T-cell (primary cell): ENCODE data around the gene MED12L. TPM values are rescaled to one million over a fixed set of nuclear protein-coding genes. Genes with fewer than 3 reads are reported as not detected.

ENCODE experiments used
- ATAC-seq, 4 experiments: fragments of 200-7000 bp in 3 of 4; fragments of 150-1000 bp in 1 of 4; cut with Tn5 transposase; replicated peaks in 1 of 4; 1 replicate in 3 of 4; 2 replicates in 1 of 4; pipeline ENCODE4 v1.10.0; 2021; ENCODE audit warnings: moderate library complexity in 3 of 4, mild to moderate bottlenecking in 2 of 4, moderate number of reproducible peaks in 1 of 4
- CTCF ChIA-PET, 2 donors: fragments of 300-600 bp; sonication (Branson Sonifier 250); formaldehyde crosslinking; loops; one replicate each; lab custom pipeline; 2022; ENCODE audit warnings: antibody characterized with exemption in 2 of 2; lab: Charles Lee
- POLR2A ChIA-PET, 2 donors: fragments of 300-600 bp; sonication (Branson Sonifier 250); formaldehyde crosslinking; loops; one replicate each; lab custom pipeline; 2022; ENCODE audit warnings: antibody characterized with exemption in 2 of 2; lab: Charles Lee
- DNase-seq, 35 experiments: peaks; one replicate each; pipeline versions ENCODE4 v3.0.0 to v3.0.0-alpha.2; 2013 to 2023
- H3K27ac ChIP-seq: one replicate; pipeline ENCODE4 v1.5.1; 2013; ENCODE audit warnings: low read length
- H3K27me3 ChIP-seq, 2 experiments: replicated peaks in 1 of 2; 1 replicate in 1 of 2; 2 replicates in 1 of 2; pipeline versions ENCODE4 v1.6.1 to v1.7.0; 2013; ENCODE audit warnings: low read length in 1 of 2, mixed read lengths in 1 of 2; ENCODE audit not compliant: control insufficient read depth in 2 of 2, insufficient read depth in 2 of 2; ENCODE audit errors: extremely low read depth in 1 of 2
- H3K36me3 ChIP-seq, 2 donors: 1 replicate in 1 of 2; 2 replicates in 1 of 2; pipeline versions ENCODE4 v1.6.1 to v1.7.0; 2013; ENCODE audit warnings: low read length in 1 of 2; ENCODE audit not compliant: control insufficient read depth in 2 of 2, insufficient read depth in 1 of 2; ENCODE audit errors: extremely low read depth in 1 of 2
- H3K4me1 ChIP-seq, 2 experiments: 1 replicate in 1 of 2; 2 replicates in 1 of 2; pipeline versions ENCODE4 v1.6.1 to v1.7.0; 2013; ENCODE audit warnings: low read length in 2 of 2, mixed read lengths in 1 of 2; ENCODE audit not compliant: insufficient read depth in 2 of 2, control insufficient read depth in 1 of 2; ENCODE audit errors: extremely low read depth in 1 of 2
- H3K4me3 ChIP-seq, 2 donors: 1 replicate in 1 of 2; 2 replicates in 1 of 2; pipeline versions ENCODE4 v1.5.1 to v1.7.0; 2013; ENCODE audit warnings: mild to moderate bottlenecking in 2 of 2, low read length in 1 of 2, moderate library complexity in 1 of 2; ENCODE audit not compliant: control insufficient read depth in 1 of 2; ENCODE audit errors: extremely low read depth in 1 of 2
- H3K9me3 ChIP-seq: 2 replicates; pipeline ENCODE4 v1.7.0; 2013
- H3K27ac Mint-ChIP-seq, 2 donors: one replicate each; pipeline ENCODE4 v1.8.0; 2020 to 2021; ENCODE audit warnings: mild to moderate bottlenecking in 2 of 2, mixed read lengths in 2 of 2
- H3K27me3 Mint-ChIP-seq, 2 donors: one replicate each; pipeline ENCODE4 v1.8.0; 2021 to 2022; ENCODE audit warnings: mixed read lengths in 2 of 2
- H3K36me3 Mint-ChIP-seq: one replicate; pipeline ENCODE4 v1.8.0; 2021; ENCODE audit warnings: mixed read lengths
- H3K4me1 Mint-ChIP-seq, 3 donors: one replicate each; pipeline ENCODE4 v1.8.0; 2020 to 2022; ENCODE audit warnings: mixed read lengths in 3 of 3, mild to moderate bottlenecking in 1 of 3
- H3K4me3 Mint-ChIP-seq, 3 donors: one replicate each; pipeline ENCODE4 v1.8.0; 2020 to 2022; ENCODE audit warnings: mild to moderate bottlenecking in 3 of 3, mixed read lengths in 3 of 3, moderate library complexity in 3 of 3
- H3K9me3 Mint-ChIP-seq, 3 donors: one replicate each; pipeline ENCODE4 v1.8.0; 2020 to 2022; ENCODE audit warnings: mixed read lengths in 3 of 3
- WGBS: methylation state at CpG from one replicate; pipeline ENCODE4 v1.1.5; 2013; ENCODE audit warnings: missing lambda C conversion rate; ENCODE audit not compliant: insufficient coverage; 5-methylcytosine and 5-hydroxymethylcytosine counted together
- total RNA-seq, 35 experiments: library from RNA in 6 of 35; stranded (reverse) in 6 of 35; fragments of 120-200 nt in 1 of 35; gene quantifications; one replicate each; pipeline versions ENCODE4 v1.2.1 to v1.2.4 and lab custom pipeline; 2013 to 2026

Gene MED12L
- total RNA-seq, 5 donors from 2014 or later (not counting 1 experiment from before 2014, with no cell fraction given), result 0.55 to 2.1 (median 0.66) TPM

GRCh38 chr3:151197228-151197627 lies 111.8 kb downstream of the MED12L start:
- Histone ChIP-seq H3K36me3 (peaks cover 5 to 15% of the 10 kb centered on the region in 2 donors), H3K4me1 (peaks cover 15 to 24% of the 10 kb centered on the region in 2 experiments), H3K27ac (no peak overlapping the region), H3K27me3 (no peaks in the 10 kb centered on the region), H3K9me3 (peaks cover 4% of the 10 kb centered on the region), H3K4me3 (no peak overlapping the region)
- Mint-ChIP-seq H3K9me3 (peaks cover 0 to 4% (median 2%) of the 10 kb centered on the region in 3 donors), H3K4me1 (peaks cover 38 to 45% (median 39%) of the 10 kb centered on the region in 3 donors), H3K27me3 (no peaks in the 10 kb centered on the region), H3K36me3 (peaks cover 28% of the 10 kb centered on the region), H3K4me3 (no peak overlapping the region), H3K27ac (no peak overlapping the region)
- DNase-seq (no peak), ATAC-seq (no peak)
- ChIA-PET POLR2A (interaction anchor here in 1 of 2 donors (0.6 kb wide), 1 partner anchor 1155 kb away, joined by 5 read pairs; no protein-coding TSS in a partner anchor), CTCF (interaction anchor here (1.2 to 1.3 kb wide), 2 partner anchors 29 to 92 kb away, joined by 3 to 4 read pairs; no protein-coding TSS in a partner anchor)
- WGBS, result 60% methylated on average over 2 of the region's 8 CpGs

GRCh38 chr3:151197981-151198767 lies 112.7 kb downstream of the MED12L start:
- WGBS, result 95% methylated on average over 5 of the region's 6 CpGs
- Histone ChIP-seq H3K4me3 (no peak overlapping the region), H3K27ac (no peak overlapping the region), H3K9me3 (peaks cover 4% of the 10 kb centered on the region), H3K27me3 (no peaks in the 10 kb centered on the region), H3K4me1 (peaks cover 18 to 24% of the 10 kb centered on the region in 2 experiments), H3K36me3 (peaks cover 5 to 15% of the 10 kb centered on the region in 2 donors)
- Mint-ChIP-seq H3K27ac (peak overlapping the region; percentile 99), H3K9me3 (peaks cover 0 to 2% (median 2%) of the 10 kb centered on the region in 3 donors), H3K36me3 (peaks cover 28% of the 10 kb centered on the region), H3K4me1 (peaks cover 45 to 48% (median 47%) of the 10 kb centered on the region in 3 donors), H3K27me3 (no peaks in the 10 kb centered on the region), H3K4me3 (peak overlapping the region in 1 of 3 donors; percentile 70)
- ChIA-PET POLR2A (interaction anchor here in 1 of 2 donors (0.6 kb wide), 1 partner anchor 61 kb away, joined by 3 read pairs; no protein-coding TSS in a partner anchor), CTCF (interaction anchor here (0.6 to 1.5 kb wide), 5 partner anchors 15 to 1445 kb away, joined by 3 to 4 read pairs (median 3); no protein-coding TSS in a partner anchor)
- DNase-seq (no peak), ATAC-seq (no peak)

GRCh38 chr3:151198849-151199248 lies 113.4 kb downstream of the MED12L start:
- CTCF ChIA-PET, result interaction anchor here in 1 of 2 donors (1.5 kb wide), 1 partner anchor 16 kb away, joined by 3 read pairs; no protein-coding TSS in a partner anchor
- peak overlapping the region; percentile 34 to 70 (median 70) for H3K4me3 Mint-ChIP-seq

GRCh38 chr3:151199554-151200438 lies 114.3 kb downstream of the MED12L start:
- Mint-ChIP-seq H3K27me3 (no peaks in the 10 kb centered on the region), H3K9me3 (peaks cover 0 to 2% (median 0%) of the 10 kb centered on the region in 3 donors), H3K4me3 (peak overlapping the region; percentile 70 to 87 (median 70)), H3K4me1 (peaks cover 55 to 59% (median 58%) of the 10 kb centered on the region in 3 donors), H3K36me3 (peaks cover 28% of the 10 kb centered on the region), H3K27ac (peak overlapping the region; percentile 99)
- peak overlapping the region; percentile 52 to 59 for H3K4me3 ChIP-seq
- 25% methylated on average over 2 of the region's 4 CpGs for WGBS
- DNase-seq, result no peak
- H3K27ac ChIP-seq, result peak overlapping the region; percentile 89
- no peaks in the 10 kb centered on the region for H3K27me3 ChIP-seq
- ATAC-seq, result peak in 1 of 4 experiments; percentile 33
- ChIA-PET POLR2A (interaction anchor here (0.6 to 1.5 kb wide), 4 partner anchors 8 to 564 kb away, joined by 3 to 4 read pairs (median 3); no protein-coding TSS in a partner anchor), CTCF (interaction anchor here (1.1 to 3.9 kb wide), 7 partner anchors 10 to 79 kb away, joined by 3 to 16 read pairs (median 5); no protein-coding TSS in a partner anchor)
- peaks cover 18 to 29% of the 10 kb centered on the region in 2 experiments for H3K4me1 ChIP-seq
- H3K36me3 ChIP-seq, result peaks cover 5 to 15% of the 10 kb centered on the region in 2 donors
- peaks cover 4% of the 10 kb centered on the region for H3K9me3 ChIP-seq

More at GRCh38 chr3:151198849-151199248, 113.4 kb downstream of the MED12L start:
- Histone ChIP-seq H3K9me3 (peaks cover 4% of the 10 kb centered on the region), H3K27ac (no peak overlapping the region), H3K27me3 (no peaks in the 10 kb centered on the region), H3K36me3 (peaks cover 5 to 15% of the 10 kb centered on the region in 2 donors), H3K4me3 (no peak overlapping the region), H3K4me1 (peaks cover 18 to 27% of the 10 kb centered on the region in 2 experiments)
- no peaks in the 10 kb centered on the region for H3K27me3 Mint-ChIP-seq
- peak overlapping the region; percentile 99 for H3K27ac Mint-ChIP-seq
- DNase-seq, result no peak
- H3K36me3 Mint-ChIP-seq, result peaks cover 28% of the 10 kb centered on the region
- no CpG with 5 or more reads among the region's 5 CpGs for WGBS
- peaks cover 0 to 2% (median 0%) of the 10 kb centered on the region in 3 donors for H3K9me3 Mint-ChIP-seq
- peaks cover 46 to 50% (median 49%) of the 10 kb centered on the region in 3 donors for H3K4me1 Mint-ChIP-seq
- no peak for ATAC-seq
- POLR2A ChIA-PET, result interaction anchor here in 1 of 2 donors (0.6 kb wide), 1 partner anchor 61 kb away, joined by 3 read pairs; no protein-coding TSS in a partner anchor

GRCh38 chr3:151200586-151200985 lies 115.1 kb downstream of the MED12L start:
- H3K4me1 Mint-ChIP-seq, result peaks cover 63 to 67% (median 66%) of the 10 kb centered on the region in 3 donors
- Histone ChIP-seq H3K27ac (peak overlapping the region; percentile 89), H3K36me3 (peaks cover 5 to 15% of the 10 kb centered on the region in 2 donors), H3K27me3 (no peaks in the 10 kb centered on the region), H3K4me1 (peaks cover 22 to 37% of the 10 kb centered on the region in 2 experiments), H3K9me3 (peaks cover 4% of the 10 kb centered on the region), H3K4me3 (peak overlapping the region; percentile 25 to 59)
- ChIA-PET CTCF (interaction anchor here (0.8 to 3.9 kb wide), 9 partner anchors 9 to 82 kb away, joined by 3 to 16 read pairs (median 3); no protein-coding TSS in a partner anchor), POLR2A (interaction anchor here (0.6 to 1.5 kb wide), 5 partner anchors 16 to 926 kb away, joined by 3 read pairs; no protein-coding TSS in a partner anchor)
- H3K4me3 Mint-ChIP-seq, result peak overlapping the region; percentile 70 to 78 (median 70)
- no peaks in the 10 kb centered on the region for H3K27me3 Mint-ChIP-seq
- ATAC-seq (no peak), DNase-seq (peak in 1 of 35 experiments; percentile 37)
- H3K27ac Mint-ChIP-seq, result peak overlapping the region; percentile 99
- H3K9me3 Mint-ChIP-seq, result peaks cover 0 to 2% (median 0%) of the 10 kb centered on the region in 3 donors
- no CpG with 5 or more reads among the region's 2 CpGs for WGBS
- peaks cover 28% of the 10 kb centered on the region for H3K36me3 Mint-ChIP-seq
